ENCODE measurements around the gene TLE4.

The TLE4 gene

GRCh38 chr9:79684711-79685575 is 113.2 kb downstream of the TLE4 start:
- in situ Hi-C loops (cut with MboI; ENCODE audit: low sequenced_read_pairs) = no loop called here

- in situ Hi-C loops (cut with MboI; ENCODE audit: low sequenced_read_pairs) = no loop called here
Observed at GRCh38 chr9:79685577-79685976, 113.8 kb downstream of the TLE4 start.

- in situ Hi-C loops (cut with MboI; ENCODE audit: low sequenced_read_pairs) = no loop called here
Observed at GRCh38 chr9:79686381-79687130, 114.8 kb downstream of the TLE4 start.

GRCh38 chr9:79687131-79687447 is 115.3 kb downstream of the TLE4 start:
- in situ Hi-C loops (cut with MboI; ENCODE audit: low sequenced_read_pairs) = no loop called here

- in situ Hi-C loops (cut with MboI; ENCODE audit: low sequenced_read_pairs) = no loop called here
Observed at GRCh38 chr9:79688363-79688762, 116.6 kb downstream of the TLE4 start.

GRCh38 chr9:79689576-79689975 is 117.8 kb downstream of the TLE4 start:
- in situ Hi-C loops (cut with MboI; ENCODE audit: low sequenced_read_pairs) = no loop called here

- in situ Hi-C loops (cut with MboI; ENCODE audit: low sequenced_read_pairs) = no loop called here
Observed at GRCh38 chr9:79691496-79691895, 119.7 kb downstream of the TLE4 start.

GRCh38 chr9:79692857-79693571 is 121.2 kb downstream of the TLE4 start:
- in situ Hi-C loops (cut with MboI; ENCODE audit: low sequenced_read_pairs) = no loop called here

GRCh38 chr9:79693750-79694149 is 122.0 kb downstream of the TLE4 start:
- in situ Hi-C loops (cut with MboI; ENCODE audit: low sequenced_read_pairs) = no loop called here

- in situ Hi-C loops (cut with MboI; ENCODE audit: low sequenced_read_pairs) = no loop called here
Observed at GRCh38 chr9:79694208-79694607, 122.4 kb downstream of the TLE4 start.

- in situ Hi-C loops (cut with MboI; ENCODE audit: low sequenced_read_pairs) = no loop called here
Observed at GRCh38 chr9:79694676-79695400, 123.1 kb downstream of the TLE4 start.

- in situ Hi-C loops (cut with MboI; ENCODE audit: low sequenced_read_pairs) = no loop called here
Observed at GRCh38 chr9:79695531-79696175, 123.9 kb downstream of the TLE4 start.

- in situ Hi-C loops (cut with MboI; ENCODE audit: low sequenced_read_pairs) = no loop called here
Observed at GRCh38 chr9:79698967-79699366, 127.2 kb downstream of the TLE4 start.

GRCh38 chr9:79699479-79699878 is 127.7 kb downstream of the TLE4 start:
- in situ Hi-C loops (cut with MboI; ENCODE audit: low sequenced_read_pairs) = no loop called here

GRCh38 chr9:79700607-79701360 is 129.0 kb downstream of the TLE4 start:
- in situ Hi-C loops (cut with MboI; ENCODE audit: low sequenced_read_pairs) = no loop called here

- in situ Hi-C loops (cut with MboI; ENCODE audit: low sequenced_read_pairs) = no loop called here
Observed at GRCh38 chr9:79701651-79702050, 129.9 kb downstream of the TLE4 start.

GRCh38 chr9:79705704-79706103 is 133.9 kb downstream of the TLE4 start:
- in situ Hi-C loops (cut with MboI; ENCODE audit: low sequenced_read_pairs) = no loop called here

GRCh38 chr9:79706512-79706911 is 134.7 kb downstream of the TLE4 start:
- in situ Hi-C loops (cut with MboI; ENCODE audit: low sequenced_read_pairs) = no loop called here

- in situ Hi-C loops (cut with MboI; ENCODE audit: low sequenced_read_pairs) = no loop called here
Observed at GRCh38 chr9:79707589-79707988, 135.8 kb downstream of the TLE4 start.

- in situ Hi-C loops (cut with MboI; ENCODE audit: low sequenced_read_pairs) = no loop called here
Observed at GRCh38 chr9:79708541-79708940, 136.8 kb downstream of the TLE4 start.
